Measurements from ENCODE around the gene RPL10A. TPM values are rescaled to one million over a fixed set of nuclear protein-coding genes. Genes with fewer than 3 reads are reported as not detected.

Gene RPL10A
- total RNA-seq = 1,601 and 1,898 TPM in 2 replicates

DNA sequence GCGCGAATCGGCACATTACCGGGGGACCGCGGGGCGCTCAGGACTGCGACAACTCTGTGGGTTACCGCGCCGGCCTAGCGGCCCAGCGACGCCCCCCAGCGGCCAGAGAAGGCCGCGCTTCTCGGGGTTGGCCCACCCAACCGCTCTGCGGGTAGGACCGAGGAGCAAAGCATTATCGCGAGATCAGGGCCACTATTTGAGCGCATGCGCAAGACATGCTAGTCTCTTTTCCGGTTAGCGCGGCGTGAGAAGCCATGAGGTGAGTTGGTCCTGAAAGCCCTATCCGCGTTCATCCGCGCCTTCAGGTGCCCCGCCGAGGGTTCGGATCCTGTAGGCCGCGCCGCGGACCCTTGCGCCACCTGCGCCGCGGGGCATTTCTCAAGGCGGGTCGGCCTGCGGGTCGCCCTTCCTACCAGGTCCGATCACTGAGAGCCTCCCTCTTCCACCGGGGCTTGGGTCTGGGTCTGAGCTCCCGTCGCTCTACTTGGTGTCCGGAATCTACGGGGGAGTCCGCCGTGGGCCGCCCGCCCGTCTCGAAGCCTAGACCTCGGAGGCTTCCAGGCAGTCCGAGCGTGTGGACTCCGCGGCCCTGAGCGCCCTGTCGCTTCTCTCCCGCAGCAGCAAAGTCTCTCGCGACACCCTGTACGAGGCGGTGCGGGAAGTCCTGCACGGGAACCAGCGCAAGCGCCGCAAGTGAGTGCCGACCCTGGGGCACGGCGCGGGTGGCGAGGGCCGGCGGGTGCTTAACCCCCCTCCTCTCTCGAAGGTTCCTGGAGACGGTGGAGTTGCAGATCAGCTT, at the start of gene RPL10A:
TSS of gene RPL10A (plus strand) at position 221 of the 799 bp plus-strand sequence. CDS start at position 255, 34 bp downstream.

DNA sequence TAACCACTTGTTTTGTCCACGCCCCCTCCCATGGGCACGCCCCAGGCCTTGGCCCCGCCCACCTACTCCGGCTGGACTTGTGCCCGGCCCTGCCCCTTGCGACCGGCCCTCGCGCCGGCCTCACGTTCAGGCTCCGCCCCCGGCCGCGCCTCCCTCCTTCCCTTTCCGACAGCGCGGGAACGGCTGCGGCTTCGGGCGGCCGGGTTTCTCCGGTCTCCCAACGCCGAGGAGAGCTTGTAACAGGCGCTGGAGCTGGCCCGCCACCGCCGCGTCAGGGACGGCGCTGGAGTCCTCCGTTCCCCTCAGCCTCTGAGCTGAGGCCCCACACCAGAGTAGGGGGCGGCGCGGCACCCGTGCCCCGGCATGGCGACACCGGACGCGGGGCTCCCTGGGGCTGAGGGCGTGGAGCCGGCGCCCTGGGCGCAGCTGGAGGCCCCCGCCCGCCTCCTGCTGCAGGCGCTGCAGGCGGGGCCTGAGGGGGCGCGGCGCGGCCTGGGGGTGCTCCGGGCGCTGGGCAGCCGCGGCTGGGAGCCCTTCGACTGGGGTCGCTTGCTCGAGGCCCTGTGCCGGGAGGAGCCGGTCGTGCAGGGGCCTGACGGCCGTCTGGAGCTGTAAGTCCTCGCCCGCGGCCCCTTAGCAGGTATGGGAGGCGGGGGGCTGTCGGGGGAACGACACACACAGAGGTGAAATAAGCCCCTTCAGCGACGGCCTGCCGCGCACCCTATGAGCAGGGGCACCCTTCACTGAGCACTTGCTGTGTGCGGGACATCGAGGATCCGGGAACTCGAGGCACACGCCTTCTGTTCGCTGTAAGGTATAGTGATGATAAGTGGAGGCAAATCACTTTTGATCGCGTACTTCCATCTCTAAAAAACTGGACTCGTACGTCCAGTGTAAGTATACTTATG, 15.8 kb upstream of the RPL10A start, which contains the start of gene FANCE:
TSS of gene FANCE (plus strand) at position 156 of the 908 bp plus-strand sequence. CDS start at position 364, 208 bp downstream.

DNA sequence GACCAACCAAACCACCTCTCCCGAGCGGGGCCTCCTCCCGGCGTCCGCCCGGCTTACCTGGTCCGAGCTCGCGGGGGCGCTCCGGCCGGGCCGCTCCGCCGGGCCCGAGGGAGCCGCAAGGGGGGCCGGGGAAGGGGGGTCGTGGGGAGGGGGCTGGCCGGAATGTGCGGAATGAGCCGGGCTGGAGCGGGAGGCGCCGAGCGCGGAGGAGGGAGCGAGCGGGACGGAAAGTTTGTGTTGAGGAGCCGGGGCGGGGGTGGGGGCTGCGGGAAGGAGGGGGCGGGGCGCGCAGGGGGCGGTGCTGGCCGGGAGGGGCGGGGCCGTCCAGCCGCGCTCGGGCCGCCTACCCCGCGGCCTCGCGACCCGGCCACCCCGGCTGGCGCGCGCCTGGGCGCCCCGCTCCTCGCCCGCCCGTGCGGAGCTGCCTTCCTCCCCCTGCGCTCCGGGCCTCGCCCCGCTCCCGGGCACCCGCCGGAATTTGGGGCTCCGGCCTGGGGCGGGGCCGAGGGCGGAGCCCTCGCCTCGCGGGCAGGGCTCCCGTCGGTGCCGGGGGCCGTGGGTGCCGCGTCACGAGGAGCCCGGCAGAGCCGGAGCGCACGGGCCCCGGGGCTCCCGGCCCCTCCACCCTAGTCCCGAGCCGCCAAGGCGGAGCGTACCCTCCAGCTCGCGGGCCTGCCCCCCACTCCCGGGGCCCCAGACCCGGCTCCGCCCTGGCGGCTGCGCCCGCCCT, 28.8 kb downstream of the RPL10A start, which contains the start of gene TEAD3:
TSS of gene TEAD3 (minus strand) at position 239 of the 730 bp plus-strand sequence.

DNA sequence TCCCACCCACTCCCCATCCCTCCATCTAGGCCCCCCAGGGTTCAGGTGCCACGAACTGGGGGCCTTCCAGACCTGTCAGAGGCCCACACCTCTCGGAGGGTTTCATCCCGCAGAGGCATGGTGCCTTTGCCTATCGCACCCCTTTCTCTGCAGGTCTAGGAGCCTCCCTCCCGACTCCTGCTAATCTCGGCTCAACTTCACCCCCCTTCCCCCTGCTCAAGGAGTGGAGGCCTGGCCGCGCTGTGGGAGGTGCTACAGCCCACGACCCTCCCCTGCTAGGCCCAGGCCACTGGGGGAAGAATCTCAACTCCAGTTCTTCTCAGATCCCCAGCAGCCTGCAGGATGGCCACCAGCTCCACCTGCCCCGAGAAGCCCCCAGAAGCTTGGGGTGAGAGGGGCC, 44.5 kb downstream of the RPL10A start, which contains the start of gene TULP1:
TSS of gene TULP1 (minus strand) at position 157 of the 400 bp plus-strand sequence. CDS start at position 119, 38 bp downstream.

Other genes starting within 250 kb of the RPL10A start
- gene ZNF76, start 208.7 kb upstream of the RPL10A start, total RNA-seq = 18.7 and 26.9 TPM in 2 replicates
- gene DEF6, start 170.6 kb upstream of the RPL10A start, total RNA-seq = 2.6 and 3.2 TPM in 2 replicates
- gene PPARD, start 125.8 kb upstream of the RPL10A start, total RNA-seq = 18.1 and 20.9 TPM in 2 replicates
- 4.8 and 10.8 TPM in 2 replicates for gene FANCE, start 16.1 kb upstream of the RPL10A start, total RNA-seq
- 22.2 and 32.2 TPM in 2 replicates for gene TEAD3, start 28.7 kb downstream of the RPL10A start, total RNA-seq
- gene TULP1, start 44.5 kb downstream of the RPL10A start, total RNA-seq = not detected in 2 replicates
- gene FKBP5, start 220.5 kb downstream of the RPL10A start, total RNA-seq = 48.2 and 81.6 TPM in 2 replicates